Activated T-cell treated with anti-CD3 and anti-CD28 coated beads, Interleukin-2, amount 50 U/mL, for 48 hours (primary cell): ENCODE results near the gene IL1RAP.

ENCODE experiments used
- DNase-seq, 2 experiments: peaks; one replicate each; pipeline ENCODE4 v3.0.0-alpha.2; 2020

The IL1RAP gene

GRCh38 chr3:190680691-190681090 lies 166.8 kb downstream of the IL1RAP start:
- DNase-seq: no peak

GRCh38 chr3:190684776-190685175 lies 170.9 kb downstream of the IL1RAP start:
- no peak for DNase-seq

- DNase-seq: no peak
Measured at GRCh38 chr3:190686011-190686410, 172.1 kb downstream of the IL1RAP start.

GRCh38 chr3:190690246-190690645 lies 176.4 kb downstream of the IL1RAP start:
- no peak for DNase-seq

- DNase-seq: no peak
Measured at GRCh38 chr3:190692256-190692655, 178.4 kb downstream of the IL1RAP start.

- no peak for DNase-seq
Measured at GRCh38 chr3:190694335-190695001, 180.6 kb downstream of the IL1RAP start.

GRCh38 chr3:190695225-190695624 lies 181.3 kb downstream of the IL1RAP start:
- DNase-seq: no peak

GRCh38 chr3:190695994-190696393 lies 182.1 kb downstream of the IL1RAP start:
- no peak for DNase-seq

GRCh38 chr3:190696777-190697501 lies 183.1 kb downstream of the IL1RAP start:
- DNase-seq: no peak

- DNase-seq: no peak
Measured at GRCh38 chr3:190697502-190697830, 183.6 kb downstream of the IL1RAP start.

GRCh38 chr3:190697901-190698300 lies 184.0 kb downstream of the IL1RAP start:
- DNase-seq: no peak

GRCh38 chr3:190699776-190700175 lies 185.9 kb downstream of the IL1RAP start:
- no peak for DNase-seq

- peak in 1 of 2 experiments; percentile 20 for DNase-seq
Measured at GRCh38 chr3:190701096-190701532, 187.2 kb downstream of the IL1RAP start.

- DNase-seq: no peak
Measured at GRCh38 chr3:190706582-190706981, 192.7 kb downstream of the IL1RAP start.
